ENCODE results near the gene NLRP13. TPM values are rescaled to one million over a fixed set of nuclear protein-coding genes. Genes with fewer than 3 reads are reported as not detected.

NLRP13 gene
- total RNA-seq, 1 experiment from 2014 or later: not detected

GRCh38 chr19:55857974-55858373 lies 74.2 kb downstream of the NLRP13 start:
- Histone ChIP-seq H3K4me1 (ENCODE audit: insufficient read depth, low read length, poor library complexity, severe bottlenecking) (no peaks in the 10 kb centered on the region), H3K27ac (ENCODE audit: low read depth, low read length, poor library complexity, severe bottlenecking) (no peak overlapping the region), H3K4me3 (ENCODE audit: low read depth, low read length, poor library complexity, severe bottlenecking) (no peak overlapping the region), H3K36me3 (ENCODE audit: insufficient read depth, low read length, poor library complexity, severe bottlenecking) (no peaks in the 10 kb centered on the region), H3K27me3 (replicated peaks; ENCODE audit: insufficient read depth, low read depth, low read length, poor library complexity) (peaks cover 4% of the 10 kb centered on the region), H3K9me3 (ENCODE audit: low read depth, low read length, poor library complexity, severe bottlenecking) (no peaks in the 10 kb centered on the region)
- DNase-seq (ENCODE audit: low spot score): no peak
- CTCF ChIA-PET: no interaction called here
- intact Hi-C loops (cut with micrococcal nuclease; ENCODE audit: unreplicated experiment): no loop called here
- no peak for TF ChIP-seq EZH2 (IDR thresholded peaks at IDR 0.05; ENCODE audit: borderline replicate concordance, low read depth, low read length, poor library complexity, severe bottlenecking)
- POLR2A ChIA-PET (ENCODE audit: low non-redundant PET): no interaction called here
- BruUV-seq (replicated peaks): no TSS peak

- H3K27me3 ChIP-seq (replicated peaks; ENCODE audit: insufficient read depth, low read depth, low read length, poor library complexity): peaks cover 4% of the 10 kb centered on the region
- H3K36me3 ChIP-seq (ENCODE audit: insufficient read depth, low read length, poor library complexity, severe bottlenecking): no peaks in the 10 kb centered on the region
- ChIA-PET CTCF (no interaction called here), POLR2A (ENCODE audit: low non-redundant PET) (no interaction called here)
- TF ChIP-seq CTCF (conservative IDR thresholded peaks at IDR 0.05; ENCODE audit: low read depth, low read length) (no peak), EZH2 (IDR thresholded peaks at IDR 0.05; ENCODE audit: borderline replicate concordance, low read depth, low read length, poor library complexity, severe bottlenecking) (no peak)
- no peaks in the 10 kb centered on the region for H3K9me3 ChIP-seq (ENCODE audit: low read depth, low read length, poor library complexity, severe bottlenecking)
- intact Hi-C loops (cut with micrococcal nuclease; ENCODE audit: unreplicated experiment): no loop called here
- H3K4me3 ChIP-seq (ENCODE audit: low read depth, low read length, poor library complexity, severe bottlenecking): no peak overlapping the region
- no TSS peak for BruUV-seq (replicated peaks)
- no peaks in the 10 kb centered on the region for H3K4me1 ChIP-seq (ENCODE audit: insufficient read depth, low read length, poor library complexity, severe bottlenecking)
- no peak overlapping the region for H3K27ac ChIP-seq (ENCODE audit: low read depth, low read length, poor library complexity, severe bottlenecking)
- DNase-seq (ENCODE audit: low spot score): no peak
Measured at GRCh38 chr19:55857149-55857548, 75.0 kb downstream of the NLRP13 start.

GRCh38 chr19:55855160-55855559 lies 77.0 kb downstream of the NLRP13 start:
- intact Hi-C loops (cut with micrococcal nuclease; ENCODE audit: unreplicated experiment): no loop called here
- H3K9me3 ChIP-seq (ENCODE audit: low read depth, low read length, poor library complexity, severe bottlenecking): no peaks in the 10 kb centered on the region
- no peak overlapping the region for H3K4me3 ChIP-seq (ENCODE audit: low read depth, low read length, poor library complexity, severe bottlenecking)
- no peak for DNase-seq (ENCODE audit: low spot score)
- POLR2A ChIA-PET (ENCODE audit: low non-redundant PET): interaction anchor here (0.7 kb wide), 1 partner anchor 681 kb away, joined by 3 read pairs; no protein-coding TSS in a partner anchor
- no peak overlapping the region for H3K27ac ChIP-seq (ENCODE audit: low read depth, low read length, poor library complexity, severe bottlenecking)
- no peaks in the 10 kb centered on the region for H3K36me3 ChIP-seq (ENCODE audit: insufficient read depth, low read length, poor library complexity, severe bottlenecking)
- TF ChIP-seq EZH2 (IDR thresholded peaks at IDR 0.05; ENCODE audit: borderline replicate concordance, low read depth, low read length, poor library complexity, severe bottlenecking) (no peak), CTCF (conservative IDR thresholded peaks at IDR 0.05; ENCODE audit: low read depth, low read length) (no peak)
- H3K27me3 ChIP-seq (replicated peaks; ENCODE audit: insufficient read depth, low read depth, low read length, poor library complexity): peaks cover 4% of the 10 kb centered on the region
- no peaks in the 10 kb centered on the region for H3K4me1 ChIP-seq (ENCODE audit: insufficient read depth, low read length, poor library complexity, severe bottlenecking)
- CTCF ChIA-PET: no interaction called here
- BruUV-seq (replicated peaks): no TSS peak

Other genes with a start within 250 kb of the NLRP13 start
- gene NLRP9, start 193.9 kb downstream of the NLRP13 start, total RNA-seq (2021): not detected in 2 replicates
- not detected in 2 replicates for gene RFPL4A, start 173.2 kb downstream of the NLRP13 start, total RNA-seq (2021)
- gene RFPL4AL1, start 163.2 kb downstream of the NLRP13 start, total RNA-seq (2021): not detected in 2 replicates
- gene NLRP11, start 100.3 kb downstream of the NLRP13 start, total RNA-seq (2021): 0.46 and 0.52 TPM in 2 replicates
- gene NLRP4, start 95.8 kb downstream of the NLRP13 start, total RNA-seq (2021): 0.15 TPM in 1 of 2 replicates, not detected in the other
- not detected in 2 replicates for gene NLRP8, start 15.5 kb upstream of the NLRP13 start, total RNA-seq (2021)
- gene NLRP5, start 54.4 kb upstream of the NLRP13 start, total RNA-seq (2021): not detected in 2 replicates
- gene ZNF787, start 189.0 kb upstream of the NLRP13 start, total RNA-seq (2021): 48.6 and 51.0 TPM in 2 replicates
- 44.2 and 45.3 TPM in 2 replicates for gene ZNF444, start 209.0 kb upstream of the NLRP13 start, total RNA-seq (2021)
- gene GALP, start 243.7 kb upstream of the NLRP13 start, total RNA-seq (2021): not detected in 2 replicates

Data from A673 (cell line).